Natural killer cell (primary cell): ENCODE measurements around the gene SOX8. TPM values are rescaled to one million over a fixed set of nuclear protein-coding genes. Genes with fewer than 3 reads are reported as not detected.

Experiments used
- ATAC-seq, 3 donors: fragments of 150-1000 bp in 2 of 3; fragments of 200-7000 bp in 1 of 3; cut with Tn5 transposase; 1 replicate in 1 of 3; 2 replicates in 2 of 3; pipeline ENCODE4 v1.10.0; 2021; ENCODE audit warnings: mild to moderate bottlenecking in 2 of 3, moderate library complexity in 2 of 3
- DNase-seq, 2 donors: peaks; one replicate each; pipeline versions ENCODE4 v3.0.0 to v3.0.0-alpha.2; 2013 to 2021; ENCODE audit warnings: mixed read lengths in 1 of 2
- H3K27ac ChIP-seq: one replicate; pipeline ENCODE4 v1.5.1; 2013; ENCODE audit warnings: mild to moderate bottlenecking, low read length
- H3K27me3 ChIP-seq: one replicate; pipeline ENCODE4 v1.6.1; 2013; ENCODE audit warnings: low read length; ENCODE audit not compliant: control insufficient read depth, insufficient read depth
- H3K36me3 ChIP-seq: one replicate; pipeline ENCODE4 v1.6.1; 2013; ENCODE audit warnings: low read length; ENCODE audit not compliant: control insufficient read depth, insufficient read depth
- H3K4me1 ChIP-seq: one replicate; pipeline ENCODE4 v1.6.1; 2013; ENCODE audit warnings: low read length; ENCODE audit not compliant: control insufficient read depth, insufficient read depth
- H3K4me3 ChIP-seq: one replicate; pipeline ENCODE4 v1.5.1; 2013; ENCODE audit warnings: low read length
- H3K9me3 ChIP-seq: one replicate; pipeline ENCODE4 v1.6.1; 2013; ENCODE audit warnings: low read length; ENCODE audit not compliant: control insufficient read depth, insufficient read depth
- H3K27ac Mint-ChIP-seq, 2 donors: one replicate each; pipeline ENCODE4 v1.8.0; 2022; ENCODE audit warnings: mild to moderate bottlenecking in 2 of 2, mixed read lengths in 2 of 2, moderate library complexity in 1 of 2
- H3K27me3 Mint-ChIP-seq, 2 donors: one replicate each; pipeline ENCODE4 v1.8.0; 2022; ENCODE audit warnings: low read depth in 2 of 2, mixed read lengths in 2 of 2
- H3K36me3 Mint-ChIP-seq: one replicate; pipeline ENCODE4 v1.8.0; 2022; ENCODE audit warnings: mixed read lengths
- H3K4me1 Mint-ChIP-seq, 2 donors: one replicate each; pipeline ENCODE4 v1.8.0; 2022; ENCODE audit warnings: mixed read lengths in 2 of 2
- H3K4me3 Mint-ChIP-seq: one replicate; pipeline ENCODE4 v1.8.0; 2022; ENCODE audit warnings: mild to moderate bottlenecking, moderate library complexity, mixed read lengths
- H3K9me3 Mint-ChIP-seq, 2 donors: one replicate each; pipeline ENCODE4 v1.8.0; 2022; ENCODE audit warnings: mixed read lengths in 2 of 2
- WGBS: methylation state at CpG from one replicate; pipeline ENCODE4 v1.1.7; 2013; ENCODE audit warnings: missing lambda C conversion rate; ENCODE audit not compliant: insufficient coverage; 5-methylcytosine and 5-hydroxymethylcytosine counted together
- intact Hi-C: fragments of 100-400 bp; cut with micrococcal nuclease; formaldehyde crosslinking; loops from one replicate; pipeline ENCODE4 v1.14.2; 2022
- total RNA-seq, 4 donors: library from RNA; stranded (reverse); fragments of 120-200 nt in 1 of 4; gene quantifications; one replicate each; pipeline versions ENCODE4 v1.2.3 to v1.2.4, GENCODE V29; 2013 to 2022
- TF ChIP-seq, protein P1 (sequence below): fragments of 200-600 bp; IDR thresholded peaks from one replicate; pipeline ENCODE4 v1.8.0; 2022; ENCODE audit warnings: antibody characterized with exemption

Gene SOX8
- total RNA-seq, 3 donors from 2014 or later (not counting 1 experiment from before 2014, with no cell fraction given), result not detected

DNA sequence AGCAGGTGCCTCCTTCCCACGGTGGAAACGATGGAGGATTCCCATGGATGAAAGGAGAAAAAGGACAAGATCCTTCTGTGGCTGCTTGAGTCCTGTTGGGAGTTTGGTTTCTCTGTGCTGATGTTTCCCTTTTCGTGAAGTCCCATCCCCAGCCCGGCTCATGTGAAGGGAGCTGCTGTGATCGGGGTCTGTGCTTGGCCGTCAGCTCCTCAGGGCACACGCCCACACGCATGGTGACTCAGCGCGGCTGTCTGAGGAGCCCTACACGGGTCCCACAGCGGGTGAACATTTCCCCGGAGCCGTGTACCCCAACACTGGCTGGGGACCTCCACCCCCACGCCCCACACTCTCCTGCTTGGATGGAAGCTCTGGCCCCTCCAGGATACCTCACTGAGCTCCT is 46.5 kb downstream of the SOX8 start:
- TF ChIP-seq, protein P1, sequence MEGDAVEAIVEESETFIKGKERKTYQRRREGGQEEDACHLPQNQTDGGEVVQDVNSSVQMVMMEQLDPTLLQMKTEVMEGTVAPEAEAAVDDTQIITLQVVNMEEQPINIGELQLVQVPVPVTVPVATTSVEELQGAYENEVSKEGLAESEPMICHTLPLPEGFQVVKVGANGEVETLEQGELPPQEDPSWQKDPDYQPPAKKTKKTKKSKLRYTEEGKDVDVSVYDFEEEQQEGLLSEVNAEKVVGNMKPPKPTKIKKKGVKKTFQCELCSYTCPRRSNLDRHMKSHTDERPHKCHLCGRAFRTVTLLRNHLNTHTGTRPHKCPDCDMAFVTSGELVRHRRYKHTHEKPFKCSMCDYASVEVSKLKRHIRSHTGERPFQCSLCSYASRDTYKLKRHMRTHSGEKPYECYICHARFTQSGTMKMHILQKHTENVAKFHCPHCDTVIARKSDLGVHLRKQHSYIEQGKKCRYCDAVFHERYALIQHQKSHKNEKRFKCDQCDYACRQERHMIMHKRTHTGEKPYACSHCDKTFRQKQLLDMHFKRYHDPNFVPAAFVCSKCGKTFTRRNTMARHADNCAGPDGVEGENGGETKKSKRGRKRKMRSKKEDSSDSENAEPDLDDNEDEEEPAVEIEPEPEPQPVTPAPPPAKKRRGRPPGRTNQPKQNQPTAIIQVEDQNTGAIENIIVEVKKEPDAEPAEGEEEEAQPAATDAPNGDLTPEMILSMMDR, result no peak
- H3K27ac Mint-ChIP-seq, result no peak overlapping the region
- H3K27me3 ChIP-seq, result no peaks in the 10 kb centered on the region
- no peaks in the 10 kb centered on the region for H3K9me3 Mint-ChIP-seq
- intact Hi-C loops, result no loop called here
- H3K4me1 ChIP-seq, result no peaks in the 10 kb centered on the region
- no peaks in the 10 kb centered on the region for H3K4me1 Mint-ChIP-seq
- no peak overlapping the region for H3K4me3 ChIP-seq
- H3K9me3 ChIP-seq, result no peaks in the 10 kb centered on the region
- H3K36me3 ChIP-seq, result no peaks in the 10 kb centered on the region
- no peak overlapping the region for H3K4me3 Mint-ChIP-seq
- H3K27ac ChIP-seq, result no peak overlapping the region
- DNase-seq, result no peak
- ATAC-seq, result no peak
- H3K36me3 Mint-ChIP-seq, result no peaks in the 10 kb centered on the region
- 71% methylated on average over 15 of the region's 15 CpGs for WGBS
- peaks cover 0 to 3% of the 10 kb centered on the region in 2 donors for H3K27me3 Mint-ChIP-seq

DNA sequence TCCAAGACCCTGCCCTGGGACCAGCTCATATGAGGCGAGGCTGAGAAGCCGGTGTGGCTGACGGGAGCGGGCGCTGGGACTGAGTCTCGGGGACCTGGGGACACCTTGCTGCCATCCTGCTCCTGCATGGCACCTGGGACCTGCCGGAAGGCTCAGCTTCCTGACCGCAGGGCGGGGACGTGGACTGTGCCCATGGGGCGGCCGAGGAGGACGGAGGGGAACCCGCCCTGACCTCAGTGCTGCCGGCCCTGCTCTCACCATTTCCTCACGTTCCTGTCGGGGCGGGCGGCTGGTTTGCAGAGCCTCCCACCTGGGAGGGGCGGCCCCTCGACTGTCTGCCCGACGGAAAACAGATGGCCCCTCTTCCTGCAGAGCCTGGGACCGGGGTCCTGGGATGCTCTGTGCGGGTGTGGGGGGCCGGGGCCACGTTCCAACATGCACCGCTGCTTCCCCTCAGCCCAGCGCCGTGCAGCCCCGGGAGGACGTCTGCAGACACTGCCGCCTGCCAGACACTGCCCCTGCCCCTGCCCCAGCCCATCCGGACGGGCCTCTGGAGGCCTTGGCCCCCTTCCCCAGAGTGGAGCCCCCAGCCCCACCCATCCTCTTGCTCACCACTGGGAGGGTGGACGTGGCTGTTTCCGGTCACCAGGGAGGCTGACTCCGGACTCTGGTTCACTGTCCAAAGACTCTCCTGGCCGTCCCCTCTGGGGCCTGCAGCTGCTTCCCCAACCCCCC is 47.1 kb downstream of the SOX8 start:
- no peaks in the 10 kb centered on the region for H3K9me3 Mint-ChIP-seq
- Histone ChIP-seq H3K27me3 (no peaks in the 10 kb centered on the region), H3K27ac (no peak overlapping the region), H3K36me3 (no peaks in the 10 kb centered on the region), H3K9me3 (no peaks in the 10 kb centered on the region), H3K4me3 (no peak overlapping the region), H3K4me1 (no peaks in the 10 kb centered on the region)
- H3K36me3 Mint-ChIP-seq, result no peaks in the 10 kb centered on the region
- peaks cover 0 to 3% of the 10 kb centered on the region in 2 donors for H3K27me3 Mint-ChIP-seq
- ATAC-seq (no peak), DNase-seq (no peak)
- 27% methylated on average over 39 of the region's 39 CpGs for WGBS
- TF ChIP-seq, protein P1, result no peak
- H3K27ac Mint-ChIP-seq, result no peak overlapping the region
- intact Hi-C loops, result no loop called here
- no peak overlapping the region for H3K4me3 Mint-ChIP-seq
- no peaks in the 10 kb centered on the region for H3K4me1 Mint-ChIP-seq

DNA sequence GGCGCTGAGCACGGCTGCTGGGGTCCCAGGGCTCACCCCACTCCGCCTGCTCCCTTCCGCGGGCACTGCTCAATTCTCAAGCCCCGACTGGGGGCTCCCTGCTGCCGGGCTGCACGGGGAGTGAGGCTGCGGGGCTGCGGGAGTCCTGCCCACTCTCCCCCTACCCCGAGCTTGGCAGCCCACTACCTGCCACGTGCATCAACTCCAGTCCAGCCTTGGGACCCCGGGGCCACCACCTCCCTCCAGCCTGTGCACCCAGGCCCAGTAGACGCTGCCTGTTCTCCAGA is 47.6 kb downstream of the SOX8 start:
- no peaks in the 10 kb centered on the region for H3K27me3 ChIP-seq

More for the DNA sequence above, 47.6 kb downstream of the SOX8 start:
- H3K27ac ChIP-seq, result no peak overlapping the region
- Mint-ChIP-seq H3K36me3 (no peaks in the 10 kb centered on the region), H3K4me1 (no peaks in the 10 kb centered on the region), H3K27me3 (peaks cover 0 to 3% of the 10 kb centered on the region in 2 donors), H3K27ac (no peak overlapping the region), H3K9me3 (no peaks in the 10 kb centered on the region), H3K4me3 (no peak overlapping the region)
- WGBS, result 74% methylated on average over 14 of the region's 14 CpGs
- ATAC-seq, result no peak
- DNase-seq, result no peak
- H3K4me1 ChIP-seq, result no peaks in the 10 kb centered on the region
- TF ChIP-seq, protein P1, result no peak
- no peaks in the 10 kb centered on the region for H3K36me3 ChIP-seq
- no peaks in the 10 kb centered on the region for H3K9me3 ChIP-seq
- intact Hi-C loops, result no loop called here
- H3K4me3 ChIP-seq, result no peak overlapping the region
